AG20443 (cell line): ENCODE results near the gene HTR1E.
"Not testable (repeated sequence)": the region's sequence is repeated elsewhere in the genome, so short reads cannot be mapped to it uniquely, and the experiment has no call there.

Experiments used
- DNase-seq: peaks from one replicate; pipeline ENCODE4 v3.0.0; 2012; ENCODE audit warnings: low spot score, mixed read lengths

HTR1E gene, protein sequence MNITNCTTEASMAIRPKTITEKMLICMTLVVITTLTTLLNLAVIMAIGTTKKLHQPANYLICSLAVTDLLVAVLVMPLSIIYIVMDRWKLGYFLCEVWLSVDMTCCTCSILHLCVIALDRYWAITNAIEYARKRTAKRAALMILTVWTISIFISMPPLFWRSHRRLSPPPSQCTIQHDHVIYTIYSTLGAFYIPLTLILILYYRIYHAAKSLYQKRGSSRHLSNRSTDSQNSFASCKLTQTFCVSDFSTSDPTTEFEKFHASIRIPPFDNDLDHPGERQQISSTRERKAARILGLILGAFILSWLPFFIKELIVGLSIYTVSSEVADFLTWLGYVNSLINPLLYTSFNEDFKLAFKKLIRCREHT

GRCh38 chr6:86937219-86938079 lies at the start of gene HTR1E:
Gene HTR1E, plus strand, starts transcription at chr6:86937528. Its CDS starts 77,807 bp downstream, at chr6:87015335.
- peak; percentile 58 for DNase-seq

GRCh38 chr6:86888301-86888700 lies 49.0 kb upstream of the HTR1E start:
- no peak for DNase-seq

- DNase-seq = not testable (repeated sequence)
Observed at GRCh38 chr6:86897265-86897664, 40.1 kb upstream of the HTR1E start.

- no peak for DNase-seq
Observed at GRCh38 chr6:86913795-86914194, 23.5 kb upstream of the HTR1E start.

- DNase-seq = no peak
Observed at GRCh38 chr6:86916393-86916792, 20.9 kb upstream of the HTR1E start.

DNA sequence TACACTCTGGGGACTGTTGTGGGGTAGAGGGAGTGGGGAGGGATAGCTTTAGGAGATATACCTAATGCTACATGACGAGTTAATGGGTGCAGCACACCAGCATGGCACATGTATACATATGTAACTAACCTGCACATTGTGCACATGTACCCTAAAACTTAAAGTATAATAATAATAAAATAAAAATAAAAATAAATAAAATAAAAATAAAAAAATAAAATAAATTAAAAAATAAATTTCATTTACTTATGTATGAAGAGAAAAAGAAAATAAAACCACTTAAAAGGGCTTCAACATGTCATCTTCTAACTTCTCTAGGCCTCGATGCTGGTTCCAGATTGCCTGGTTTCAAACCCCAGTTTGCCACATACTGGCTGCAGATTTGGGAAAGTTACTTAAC lies 10.2 kb upstream of the HTR1E start:
- DNase-seq = not testable (repeated sequence)

DNA sequence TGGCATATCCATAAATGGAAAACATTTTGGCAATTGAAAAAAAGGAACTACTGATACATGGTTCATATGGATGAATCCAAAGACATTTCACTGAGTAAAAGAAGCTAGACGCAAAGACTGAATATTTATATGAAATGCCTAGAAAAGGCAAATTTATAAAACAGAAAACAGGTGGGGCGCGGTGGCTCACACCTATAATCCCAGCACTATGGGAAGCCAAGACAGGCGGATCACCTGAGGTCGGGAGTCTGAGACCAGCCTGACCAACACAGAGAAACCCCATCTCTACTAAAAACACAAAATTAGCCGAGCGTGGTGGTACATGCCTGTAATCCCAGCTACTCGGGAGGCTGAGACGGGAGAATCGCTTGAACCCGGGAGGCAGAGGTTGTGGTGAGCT lies 9.5 kb upstream of the HTR1E start:
- DNase-seq = not testable (repeated sequence)

GRCh38 chr6:86934365-86934764 lies 3.0 kb upstream of the HTR1E start:
- no peak for DNase-seq

GRCh38 chr6:86936834-86937218 lies 502 bp upstream of the HTR1E start:
- DNase-seq = no peak

- no peak for DNase-seq
Observed at GRCh38 chr6:86938814-86939213, 1.5 kb downstream of the HTR1E start.

DNA sequence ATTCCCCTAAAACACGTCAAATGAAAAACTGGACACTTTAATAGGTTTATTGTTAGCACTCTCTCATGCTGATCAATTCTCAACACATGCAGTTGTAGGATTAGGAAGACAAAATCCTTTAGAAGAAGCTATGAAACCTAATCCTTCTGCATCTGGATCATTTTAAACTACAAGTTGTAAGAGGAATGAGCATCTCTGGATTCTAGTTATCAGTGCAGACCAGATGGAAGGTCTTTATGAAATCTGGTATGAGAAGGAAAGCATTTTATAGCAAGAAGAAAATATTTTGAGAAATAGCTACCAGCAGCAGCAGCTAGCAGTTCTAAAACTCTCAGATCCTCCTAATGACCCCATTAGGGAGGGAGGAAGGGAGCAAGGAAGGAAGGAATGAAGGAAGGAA lies 4.1 kb downstream of the HTR1E start:
- DNase-seq = no peak

- DNase-seq = no peak
Observed at GRCh38 chr6:86942769-86943516, 5.6 kb downstream of the HTR1E start.

GRCh38 chr6:86943819-86944407 lies 6.6 kb downstream of the HTR1E start:
- no peak for DNase-seq

GRCh38 chr6:86949771-86950170 lies 12.4 kb downstream of the HTR1E start:
- DNase-seq = no peak

- no peak for DNase-seq
Observed at GRCh38 chr6:86952991-86953390, 15.7 kb downstream of the HTR1E start.

DNA sequence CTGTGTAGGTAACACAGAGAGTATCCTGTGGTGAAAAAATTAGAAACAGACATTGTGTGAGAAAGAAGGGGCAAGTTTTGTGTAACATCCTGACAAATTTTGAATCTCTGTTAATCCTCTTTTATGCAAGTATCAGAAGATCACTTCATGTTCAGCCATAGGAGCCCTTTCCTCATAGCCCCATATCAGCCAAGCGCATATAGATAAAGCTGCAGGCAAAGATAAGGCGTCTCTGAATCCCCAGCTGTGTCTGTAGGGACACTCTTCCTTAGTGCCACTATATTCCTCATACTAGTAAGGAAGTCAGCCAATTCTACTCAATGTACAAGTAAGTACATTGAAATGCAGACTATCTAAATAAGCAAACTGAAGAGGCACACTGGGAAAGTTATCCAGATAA lies 22.3 kb downstream of the HTR1E start:
- no peak for DNase-seq

DNA sequence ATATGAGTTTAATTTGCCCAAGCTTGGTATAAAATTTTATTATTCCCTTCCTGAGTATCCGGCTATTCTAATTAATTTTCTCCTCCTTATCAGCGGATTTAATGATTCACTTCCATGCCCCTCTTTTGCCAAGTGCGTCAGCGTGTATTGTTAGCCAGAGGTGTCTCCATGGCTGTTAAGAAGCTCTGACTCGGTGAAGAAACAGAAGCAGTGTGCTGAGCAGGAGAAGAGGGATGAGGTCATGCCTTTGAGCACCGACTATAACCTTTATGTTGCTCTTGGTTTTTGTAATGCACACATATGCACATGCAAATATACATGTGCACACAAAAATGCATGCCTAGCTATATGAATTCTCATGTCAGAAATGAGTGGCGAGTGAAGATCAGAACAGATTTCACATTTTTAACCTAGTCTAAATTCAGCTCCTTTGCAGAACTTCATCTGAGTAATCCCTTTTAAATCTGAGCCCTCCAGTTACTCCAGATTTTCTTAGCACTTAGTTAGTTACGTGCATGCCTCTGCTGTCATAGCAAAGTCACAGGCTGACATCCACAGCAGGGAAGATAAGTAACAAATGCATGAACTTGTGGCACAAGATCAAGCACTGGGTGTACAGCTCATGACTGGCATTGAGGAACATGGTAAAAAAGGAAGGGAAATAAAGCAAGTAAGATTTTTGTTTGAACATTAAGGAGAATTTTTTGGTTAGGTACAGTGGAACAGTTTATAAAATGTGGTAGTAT lies 24.3 kb downstream of the HTR1E start:
- DNase-seq = no peak

DNA sequence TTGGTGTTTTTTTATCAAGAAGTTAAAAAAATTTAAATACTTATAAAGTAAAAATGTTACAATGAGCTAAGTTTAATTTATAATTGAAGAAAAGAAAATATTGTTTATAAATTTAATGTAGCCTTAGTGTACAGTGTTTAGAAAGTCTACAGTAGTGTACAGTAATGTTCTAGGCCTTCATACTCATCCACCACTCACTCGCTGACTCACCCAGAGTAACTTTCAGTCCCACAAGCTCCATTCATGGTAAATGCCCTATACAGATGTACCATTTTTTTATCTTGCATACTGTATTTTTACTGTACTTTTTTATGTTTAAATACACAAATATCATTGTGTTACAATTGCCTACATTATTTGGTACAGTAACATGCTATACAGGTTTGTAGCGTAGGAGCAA lies 26.0 kb downstream of the HTR1E start:
- no peak for DNase-seq

GRCh38 chr6:86964029-86964579 lies 26.8 kb downstream of the HTR1E start:
- DNase-seq = no peak

DNA sequence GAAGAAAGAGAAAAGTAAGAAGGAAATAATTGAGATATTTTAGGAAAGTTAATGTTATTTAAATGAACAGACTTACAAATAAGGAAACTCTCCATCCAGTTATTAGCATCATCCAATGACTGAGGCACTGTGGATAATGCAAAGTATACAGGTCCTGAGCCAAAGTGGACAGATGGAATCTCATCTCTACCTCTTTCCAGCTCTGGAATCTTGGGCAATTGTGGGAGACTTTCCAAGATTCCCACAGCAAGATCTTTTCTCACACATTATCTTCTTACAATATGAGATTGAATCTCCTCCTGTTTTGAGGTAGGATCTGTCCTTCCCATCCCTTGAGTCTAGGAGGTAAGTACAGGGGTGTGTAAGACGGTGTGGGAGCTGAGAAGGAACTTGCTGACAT lies 28.9 kb downstream of the HTR1E start:
- DNase-seq = no peak

- DNase-seq = no peak
Observed at GRCh38 chr6:86969573-86969972, 32.2 kb downstream of the HTR1E start.
